GM18873 (cell line): Measurements from ENCODE around the gene ZFPM1.
"Not testable (repeated sequence)": the region's sequence is repeated elsewhere in the genome, so short reads cannot be mapped to it uniquely, and the experiment has no call there.

Experiments
- ATAC-seq: cut with Tn5 transposase; IDR thresholded peaks from one replicate; pipeline ENCODE4 v1.9.1; 2021; ENCODE audit warnings: mild to moderate bottlenecking, moderate library complexity, moderate number of reproducible peaks; ENCODE audit not compliant: unreplicated experiment, low FRiP score

Gene ZFPM1

DNA sequence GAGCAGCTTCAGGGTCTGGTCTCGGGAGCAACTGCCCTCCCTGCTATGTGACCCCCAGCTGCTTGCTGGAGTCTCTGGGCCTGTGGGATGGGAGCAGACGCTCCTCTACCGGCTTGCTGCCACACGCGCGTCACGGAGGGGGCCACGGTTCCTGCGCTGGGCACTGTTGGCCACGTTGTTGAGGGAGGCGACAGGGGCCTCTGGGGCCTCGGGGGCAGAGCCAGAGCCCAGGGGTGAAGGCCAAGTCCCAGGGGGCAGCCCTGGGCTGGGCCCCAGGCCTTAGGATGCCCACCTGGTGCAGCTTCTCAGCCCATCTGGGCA, 56.6 kb downstream of the ZFPM1 start:
- ATAC-seq, result no peak

DNA sequence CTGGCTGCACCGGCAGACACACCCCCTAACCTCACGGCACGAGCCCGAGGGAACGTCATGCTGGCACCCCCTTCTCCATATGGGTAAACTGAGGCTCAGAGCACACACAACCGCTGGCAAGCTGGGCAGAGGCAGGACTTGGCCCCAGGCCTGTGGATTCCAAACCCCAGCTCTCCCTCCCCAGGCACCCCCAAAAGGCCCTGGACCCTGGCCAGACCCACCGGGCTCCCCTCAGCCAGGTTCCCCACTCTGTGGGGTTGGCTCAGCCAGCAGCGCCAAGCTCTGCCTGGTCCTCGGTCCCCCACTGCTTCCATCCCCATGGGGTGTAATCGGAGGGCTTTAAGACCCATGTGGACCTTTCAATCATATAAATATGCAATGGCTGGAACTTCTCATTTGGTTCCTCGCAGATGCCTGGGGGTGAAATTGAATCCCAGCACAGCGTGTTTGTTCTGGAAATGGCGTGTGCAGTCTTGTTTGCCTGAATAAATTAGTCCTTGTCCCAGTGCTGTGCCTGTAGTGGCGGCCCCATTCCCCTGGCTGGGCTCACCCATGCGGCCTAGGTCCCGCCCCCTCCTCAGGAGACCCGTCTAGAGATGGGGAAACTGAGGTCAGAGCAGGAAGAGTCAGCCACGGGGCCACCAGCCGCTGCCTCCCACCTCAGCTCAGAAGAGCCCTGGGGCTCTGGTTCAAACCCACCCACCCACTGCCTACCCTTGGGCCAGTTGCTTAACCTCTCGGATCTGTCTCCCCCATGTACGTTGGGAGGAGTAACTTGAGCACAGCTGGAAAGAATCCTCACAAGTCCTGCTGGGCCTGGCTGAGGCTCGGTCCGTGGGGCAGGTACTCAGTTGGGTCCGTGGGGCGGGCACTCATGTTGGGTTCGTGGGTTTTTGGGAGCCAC, 57.3 kb downstream of the ZFPM1 start:
- no peak for ATAC-seq

DNA sequence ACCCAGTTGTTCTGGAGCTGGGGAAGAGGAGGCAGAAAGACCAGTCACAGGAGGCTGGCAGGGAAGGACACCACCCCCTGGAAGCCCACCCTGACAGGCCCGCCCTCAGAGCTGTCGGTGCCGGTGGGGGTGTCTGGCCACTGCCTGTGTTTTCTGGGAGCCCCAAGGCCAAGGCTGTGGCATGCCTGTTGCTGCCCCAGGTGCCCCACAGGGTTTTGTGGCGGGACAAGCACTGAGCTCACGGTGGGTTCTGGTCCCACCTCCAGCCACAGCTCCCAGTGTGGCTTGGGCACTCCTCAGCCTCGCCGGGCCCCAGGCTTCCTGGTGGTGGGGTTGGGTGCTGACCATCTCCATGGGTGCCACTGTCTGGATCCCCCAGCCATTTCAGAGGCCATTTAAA, 58.0 kb downstream of the ZFPM1 start:
- ATAC-seq, result no peak

DNA sequence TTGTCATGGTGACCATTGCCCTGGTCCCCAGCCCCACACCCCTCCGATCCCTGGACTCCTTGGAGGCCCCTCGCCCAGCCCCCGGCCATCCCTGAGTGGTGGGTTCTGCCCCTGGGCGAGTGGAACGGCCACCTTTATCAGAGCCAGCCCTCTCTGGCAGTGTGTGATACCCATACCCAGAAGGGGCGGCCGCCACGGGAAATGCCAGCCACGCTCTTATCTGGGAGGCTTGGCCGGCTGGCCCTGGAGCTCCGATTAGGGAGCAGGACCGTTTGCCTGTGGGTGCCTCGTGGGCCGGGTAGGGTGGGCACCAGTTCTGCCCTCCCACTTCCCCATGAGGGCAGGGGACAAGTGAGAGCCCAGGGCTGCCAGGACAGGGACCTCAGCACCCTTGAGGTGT, 58.8 kb downstream of the ZFPM1 start:
- no peak for ATAC-seq

DNA sequence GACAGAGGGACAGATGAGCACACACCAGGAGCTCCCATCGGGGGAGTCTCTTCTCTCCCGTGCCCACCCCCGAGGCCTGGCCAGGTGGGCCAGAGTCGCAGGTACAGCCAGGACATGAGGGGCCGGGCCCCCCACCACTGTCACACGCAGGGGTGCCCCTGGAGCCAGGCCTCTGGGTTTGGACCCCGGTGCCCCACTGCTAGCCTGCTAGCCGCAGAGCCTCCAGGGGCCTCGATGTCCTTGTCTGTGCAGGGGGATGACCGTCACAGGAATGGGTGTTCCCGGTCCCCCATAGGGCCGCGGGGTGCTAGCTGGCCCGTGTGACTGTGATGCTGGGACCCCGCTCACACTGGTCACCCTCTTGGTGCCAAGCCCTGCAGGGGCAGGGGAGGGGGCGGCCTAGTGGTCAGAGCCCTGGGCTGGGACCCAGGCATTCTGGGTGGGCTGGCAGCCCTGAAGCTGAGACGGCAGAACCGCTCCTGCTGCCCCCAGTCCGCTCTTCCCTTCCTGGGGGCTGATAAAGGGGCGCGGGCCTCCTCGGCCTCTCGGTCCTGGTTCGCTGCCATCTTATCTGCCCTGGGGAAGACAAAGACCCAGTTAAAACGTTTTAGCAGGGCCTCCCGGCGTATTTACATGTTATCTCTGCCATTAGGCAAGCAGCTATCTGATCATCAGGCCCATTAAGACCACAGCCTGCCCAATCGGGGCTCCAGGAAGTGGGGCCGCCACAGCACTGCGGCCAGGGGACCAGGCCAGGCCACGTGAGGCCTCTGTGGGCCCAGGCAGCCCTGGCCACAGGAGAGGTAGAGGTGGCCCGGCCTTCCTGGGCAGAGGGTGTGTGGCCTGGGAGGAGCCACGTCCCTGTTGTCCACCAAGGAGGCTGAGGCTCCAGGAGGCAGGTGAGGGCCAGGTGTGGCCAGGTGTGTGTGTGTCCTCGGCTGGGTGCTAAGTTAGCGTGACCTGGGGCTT, 59.9 kb downstream of the ZFPM1 start:
- no peak for ATAC-seq

DNA sequence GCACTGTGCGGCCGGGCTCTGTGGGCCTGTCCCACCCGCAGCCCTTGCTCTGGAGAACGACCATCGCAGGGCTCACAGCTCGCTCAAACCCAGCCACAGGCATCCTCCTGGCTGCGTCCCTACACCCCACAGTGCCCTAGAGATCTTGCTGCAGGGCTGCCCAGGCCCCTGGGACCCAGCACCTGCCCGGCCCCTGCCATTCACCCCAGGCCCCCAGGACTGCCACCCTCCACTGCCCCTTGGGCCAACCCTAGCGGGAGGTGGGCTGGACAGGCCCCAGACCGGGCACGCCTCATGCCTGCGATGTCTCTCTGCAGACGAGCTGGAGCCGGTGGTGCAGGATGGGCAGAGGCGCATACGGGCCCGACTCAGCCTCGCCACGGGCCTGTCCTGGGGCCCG, 61.0 kb downstream of the ZFPM1 start:
- no peak for ATAC-seq

DNA sequence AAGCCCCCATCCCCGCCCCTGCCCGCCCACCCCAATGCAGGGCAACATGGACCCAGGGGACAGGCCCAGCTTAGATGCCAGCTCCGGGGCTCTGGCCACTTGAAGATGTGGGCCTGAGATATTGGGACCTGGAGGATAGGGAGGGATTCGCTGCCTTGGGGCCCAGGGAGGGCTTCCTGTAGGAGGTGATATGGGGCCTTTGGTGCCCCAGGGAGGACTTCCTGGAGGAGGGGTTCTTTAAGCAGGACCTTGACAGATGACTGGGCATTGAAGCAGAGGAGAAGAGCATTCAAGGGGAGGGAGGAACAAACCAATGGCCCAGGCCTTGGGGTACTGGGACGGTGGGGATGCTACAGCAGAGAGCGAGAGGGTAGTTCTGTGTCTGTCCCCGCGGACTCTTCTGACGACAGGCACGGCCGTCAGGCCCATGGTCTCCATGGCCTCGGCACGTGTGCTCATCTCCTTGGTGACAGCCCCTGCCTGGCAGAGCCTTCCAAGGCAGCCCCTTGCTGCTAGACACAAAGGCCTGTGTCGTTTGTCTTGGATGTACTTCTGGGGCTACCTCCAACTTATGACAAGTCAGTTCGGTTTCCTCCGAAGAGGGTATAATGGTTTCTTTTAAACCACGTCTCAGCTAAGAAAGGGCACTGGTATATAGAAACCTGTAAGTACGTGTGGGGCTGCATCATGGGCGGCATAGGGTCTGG, 61.6 kb downstream of the ZFPM1 start:
- no peak for ATAC-seq

DNA sequence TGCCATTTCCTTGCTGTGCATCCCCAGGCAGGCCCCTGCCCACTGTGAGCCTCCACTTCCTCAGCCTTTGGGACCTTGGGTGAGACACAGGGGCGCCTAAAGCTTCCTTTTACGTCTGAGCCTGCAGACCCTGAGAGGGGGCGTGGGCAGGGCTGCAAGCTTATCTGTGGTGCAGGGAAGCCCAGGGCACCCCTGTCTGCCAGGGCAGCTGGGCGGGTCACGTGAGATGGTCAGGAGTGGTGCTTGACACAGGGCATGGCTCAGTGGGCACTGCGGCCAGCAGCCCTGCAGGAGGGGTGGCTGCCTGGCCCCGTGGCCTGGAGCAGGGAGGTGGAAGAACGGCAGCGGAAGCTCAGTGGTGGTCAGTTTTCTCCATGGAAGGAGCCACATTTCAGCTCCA, 62.3 kb downstream of the ZFPM1 start:
- ATAC-seq, result no peak

DNA sequence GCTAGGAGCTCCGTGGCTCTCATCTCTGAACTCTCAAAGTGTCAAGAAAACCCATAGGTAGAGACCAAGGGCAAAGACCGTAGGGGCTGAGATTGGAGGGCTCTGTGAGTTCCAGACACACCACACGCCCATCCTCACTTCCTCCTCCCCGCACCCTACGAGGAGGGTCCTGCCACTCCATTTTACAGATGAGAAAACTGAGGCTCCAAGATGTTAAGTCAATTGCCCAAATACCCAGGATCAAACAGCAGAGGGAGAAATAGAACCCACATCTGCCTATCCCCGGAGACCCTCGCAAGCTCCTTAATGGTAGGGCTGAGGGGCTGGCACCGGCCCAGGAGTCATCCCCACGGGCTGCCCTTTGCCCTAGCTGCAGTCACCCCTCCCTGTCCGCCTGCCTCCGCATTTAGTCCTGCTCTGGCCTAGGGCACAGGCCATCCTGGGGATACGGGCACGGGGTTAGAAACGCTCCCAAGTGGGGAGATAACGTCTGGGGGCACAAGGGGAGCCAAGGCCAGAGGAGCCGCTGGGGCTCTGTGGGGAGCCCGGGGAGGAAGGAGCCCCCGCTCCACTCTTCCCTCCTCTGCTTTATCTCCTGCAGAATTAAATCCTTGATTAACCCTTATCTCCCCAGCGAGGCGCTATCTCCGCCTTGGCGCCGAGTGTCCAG, 63.0 kb downstream of the ZFPM1 start:
- no peak for ATAC-seq

DNA sequence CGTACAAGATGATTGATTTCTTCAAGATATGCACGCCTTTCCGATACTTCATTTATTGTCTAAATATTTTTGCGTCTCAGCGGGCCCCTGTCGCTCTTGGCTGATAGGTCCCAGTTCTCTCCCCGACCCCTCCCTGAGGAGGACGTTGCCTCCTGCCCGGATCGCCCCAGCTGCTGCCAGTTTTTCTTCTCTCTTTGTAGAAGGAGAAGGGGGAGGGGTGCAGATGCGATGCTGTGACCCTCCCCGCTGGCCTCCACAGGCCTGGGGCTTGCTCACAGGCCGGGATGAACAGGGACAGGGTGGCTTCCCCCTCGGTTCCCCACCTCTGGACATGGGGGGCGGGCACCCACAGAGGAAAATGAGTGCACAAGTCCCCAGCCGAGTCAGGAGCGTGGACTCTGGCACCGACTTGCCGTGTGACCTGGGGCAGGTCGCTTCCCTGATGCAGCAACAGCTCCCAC, 63.6 kb downstream of the ZFPM1 start:
- ATAC-seq, result no peak

DNA sequence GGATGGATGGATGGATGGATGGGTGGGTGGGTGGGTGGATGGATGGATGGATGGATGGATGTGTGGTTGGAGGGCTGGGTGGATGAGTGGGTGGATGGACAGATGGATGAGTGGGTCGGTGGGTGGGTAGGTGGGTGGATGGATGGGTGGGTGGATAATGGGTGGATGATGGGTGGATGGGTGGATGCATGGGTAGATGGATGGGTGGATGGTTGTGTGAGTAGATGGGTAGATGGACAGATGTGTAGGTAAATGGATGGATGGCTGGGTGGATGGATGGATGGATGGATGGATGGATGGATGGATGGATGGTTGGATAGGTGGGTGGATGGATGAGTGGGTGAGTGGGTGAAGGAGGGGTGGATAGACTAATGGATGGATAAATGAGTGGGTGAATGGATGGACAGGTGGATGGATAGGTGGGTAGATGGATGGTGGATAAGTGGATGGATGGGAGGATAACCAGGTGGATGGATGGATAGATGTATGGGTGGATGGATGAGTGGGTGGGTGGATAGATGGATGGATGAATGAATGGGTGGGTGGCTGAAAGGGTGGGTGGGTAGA, 64.2 kb downstream of the ZFPM1 start:
- not testable (repeated sequence) for ATAC-seq

DNA sequence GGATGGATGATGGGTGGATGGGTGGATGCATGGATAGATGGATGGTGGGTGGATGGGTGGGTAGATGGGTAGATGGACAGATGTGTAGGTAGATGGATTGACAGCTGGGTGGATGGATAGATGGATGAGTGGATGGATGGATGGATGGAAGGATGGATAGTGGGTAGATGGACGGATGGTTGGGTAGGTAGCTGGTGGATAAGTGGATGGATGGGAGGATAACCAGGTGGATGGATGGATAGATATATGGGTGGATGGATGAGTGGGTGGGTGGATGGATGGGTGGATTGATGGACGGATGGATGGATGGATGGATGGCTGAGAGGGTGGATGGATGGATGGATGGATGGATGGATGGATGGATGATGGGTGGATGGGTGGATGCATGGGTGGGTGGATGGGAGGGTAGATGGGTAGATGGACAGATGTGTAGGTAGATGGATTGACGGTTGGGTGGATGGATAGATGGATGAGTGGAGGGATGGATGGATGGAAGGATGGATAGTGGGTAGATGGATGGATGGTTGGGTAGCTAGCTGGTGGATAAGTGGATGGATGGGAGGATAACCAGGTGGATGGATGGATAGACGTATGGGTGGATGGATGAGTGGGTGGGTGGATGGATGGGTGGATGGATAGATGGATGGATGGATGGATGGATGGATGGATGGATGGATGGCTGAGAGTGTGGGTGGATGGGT, 65.5 kb downstream of the ZFPM1 start:
- ATAC-seq, result not testable (repeated sequence)

DNA sequence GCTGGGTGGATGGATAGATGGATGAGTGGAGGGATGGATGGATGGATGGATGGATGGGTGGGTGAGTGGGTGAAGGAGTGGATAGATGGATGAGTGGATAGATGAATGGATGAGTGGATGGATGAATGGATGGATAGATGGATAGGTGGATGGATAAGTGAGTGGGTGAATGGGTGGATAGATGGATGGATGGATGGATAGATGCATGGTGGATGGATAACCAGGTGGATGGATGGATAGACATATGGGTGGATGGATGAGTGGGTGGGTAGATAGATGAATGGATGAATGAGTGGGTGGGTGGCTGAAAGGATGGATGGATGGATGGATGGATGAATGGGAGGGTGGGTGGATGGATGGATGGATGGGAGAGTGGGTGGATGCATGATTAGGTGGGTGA, 66.2 kb downstream of the ZFPM1 start:
- no peak for ATAC-seq

DNA sequence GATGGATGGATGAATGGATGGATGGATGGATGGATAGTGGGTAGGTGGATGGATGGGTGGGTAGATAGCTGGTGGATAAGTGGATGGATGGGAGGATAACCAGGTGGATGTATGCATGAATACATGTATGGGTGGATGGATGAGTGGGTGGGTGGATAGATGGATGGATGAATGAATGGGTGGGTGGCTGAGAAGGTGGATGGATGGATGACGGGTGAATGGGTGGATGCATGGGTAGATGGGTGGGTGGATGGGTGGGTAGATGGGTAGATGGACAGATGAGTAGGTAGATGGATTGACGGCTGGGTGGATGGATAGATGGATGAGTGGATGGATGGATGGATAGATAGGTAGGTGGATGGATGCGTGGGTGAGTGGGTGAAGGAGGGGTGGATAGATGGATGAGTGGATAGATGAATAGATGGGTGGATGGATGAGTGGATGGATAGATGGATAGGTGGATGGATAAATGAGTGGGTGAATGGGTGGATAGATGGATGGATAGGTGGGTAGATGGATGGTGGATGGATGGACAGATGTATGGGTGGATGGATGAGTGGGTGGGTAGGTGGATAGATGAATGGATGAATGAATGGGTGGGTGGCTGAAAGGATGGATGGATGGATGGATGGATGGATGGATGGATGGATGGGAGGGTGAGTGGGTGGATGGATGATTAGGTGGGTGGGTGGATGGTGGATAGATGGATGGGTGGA, 67.0 kb downstream of the ZFPM1 start:
- no peak for ATAC-seq

DNA sequence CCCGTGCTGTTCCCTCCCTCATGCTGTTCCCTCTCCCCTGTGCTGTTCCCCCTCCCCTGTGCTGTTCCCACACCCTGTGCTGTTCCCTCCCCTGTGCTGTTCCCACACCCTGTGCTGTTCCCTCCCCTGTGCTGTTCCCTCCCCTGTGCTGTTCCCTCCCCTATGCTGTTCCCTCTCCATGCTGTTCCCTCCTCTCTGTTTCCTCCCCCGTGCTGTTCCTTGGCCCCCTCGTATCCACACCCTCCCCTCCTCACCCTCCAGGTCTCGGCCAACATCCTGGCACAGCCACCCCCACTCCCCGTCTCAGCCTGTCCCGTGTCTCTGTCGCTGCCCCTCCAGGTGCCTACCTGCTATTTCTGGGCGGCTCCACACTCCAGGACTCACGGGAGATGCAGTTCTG, 68.6 kb downstream of the ZFPM1 start:
- ATAC-seq, result no peak

DNA sequence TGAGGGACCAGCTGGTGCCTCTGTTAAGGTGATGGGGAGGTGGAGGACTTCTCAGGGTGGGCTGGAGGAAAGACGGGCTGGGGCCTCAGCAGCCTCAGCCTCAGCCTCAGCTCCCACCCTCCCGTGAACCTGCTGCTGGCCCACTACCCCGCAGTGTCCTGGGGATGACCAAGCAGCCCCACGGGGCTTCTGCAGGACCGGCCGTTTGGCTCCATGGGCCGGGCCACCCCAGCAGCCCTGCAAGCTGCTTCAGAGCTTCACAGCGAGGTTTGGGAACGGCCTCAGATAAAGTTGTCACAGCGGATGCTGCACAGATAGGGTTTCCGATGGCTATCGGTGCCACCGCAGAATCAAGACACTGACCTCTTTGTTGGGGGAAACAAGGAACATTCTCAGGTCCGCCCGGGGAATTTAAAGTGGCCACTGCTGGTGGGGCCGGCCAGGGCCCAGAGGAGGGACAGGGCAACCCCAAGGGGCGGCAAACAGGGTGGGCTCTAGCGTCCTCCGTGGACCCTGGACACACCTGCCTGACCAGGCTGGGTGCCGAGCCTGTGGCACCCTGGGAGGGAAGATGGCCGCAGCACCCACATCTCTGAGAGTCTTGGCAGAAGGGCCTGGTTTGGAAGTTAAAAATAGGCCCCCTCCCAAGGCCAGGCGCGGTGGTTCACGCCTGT, 69.3 kb downstream of the ZFPM1 start:
- ATAC-seq, result no peak

DNA sequence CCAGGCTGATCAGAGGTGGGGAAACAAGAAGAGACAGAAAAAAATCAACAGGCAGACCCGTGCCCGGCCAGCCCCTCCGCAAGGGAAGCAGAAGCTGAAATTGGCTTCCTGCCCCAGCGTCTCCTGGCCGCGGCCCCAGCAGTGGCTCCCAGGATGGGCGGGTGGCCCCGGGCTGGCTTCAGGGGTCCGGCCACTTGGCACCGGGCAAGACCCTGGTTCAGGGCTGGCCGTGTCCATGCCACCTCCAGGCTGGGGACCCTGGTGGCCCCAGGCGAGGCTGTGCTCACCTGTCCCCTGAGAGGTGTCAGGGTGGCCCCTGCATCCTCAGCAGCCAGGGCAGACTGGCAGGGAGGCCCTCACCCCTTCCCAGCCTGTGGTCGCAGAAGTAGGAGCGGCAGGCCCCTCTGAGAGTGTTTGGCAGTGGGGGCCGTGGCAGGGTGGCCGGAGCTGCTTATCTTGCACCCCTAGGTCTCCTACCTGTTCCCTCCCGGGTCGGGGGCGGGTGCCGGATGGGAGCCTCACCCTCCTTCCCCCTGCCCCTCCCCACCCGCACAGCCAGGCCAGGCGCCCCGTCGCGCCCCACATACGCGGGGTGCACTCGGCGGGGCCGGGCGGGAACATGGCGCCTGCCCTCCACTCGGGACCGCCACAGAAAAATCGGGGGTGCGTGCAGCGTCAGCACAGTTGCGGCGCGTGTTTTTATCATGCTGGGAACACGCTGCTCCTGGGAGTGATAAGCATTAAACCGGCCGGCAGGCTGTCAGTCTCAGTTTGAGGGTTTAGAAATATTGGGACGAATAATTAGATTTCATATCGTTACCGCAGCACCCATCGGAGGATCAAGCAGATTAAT, 70.5 kb downstream of the ZFPM1 start:
- ATAC-seq, result no peak
